Measurements from ENCODE around the gene GRK1.

- TF ChIP-seq ZBTB6 (tag by site-specific recombination; IDR thresholded peaks at IDR 0.05) (no peak), PRDM10 (tag by site-specific recombination; IDR thresholded peaks at IDR 0.05) (no peak), CTCF (tag by site-specific recombination; IDR thresholded peaks at IDR 0.05) (no peak), SETDB1 (IDR thresholded peaks at IDR 0.05; ENCODE audit: insufficient read length, low read length) (no peak), YY2 (tag by site-specific recombination; IDR thresholded peaks at IDR 0.05) (no peak), ZNF585B (tag by site-specific recombination; IDR thresholded peaks at IDR 0.05) (no peak), ZNF548 (tag by site-specific recombination; IDR thresholded peaks at IDR 0.05) (no peak)
Measured at GRCh38 chr13:113632706-113633484, 34.1 kb upstream of the GRK1 start.

Data from HEK293 (cell line).